GM21723 (cell line): ENCODE results near the gene MAP2K4.
"Not testable (repeated sequence)": the region's sequence is repeated elsewhere in the genome, so short reads cannot be mapped to it uniquely, and the experiment has no call there.

Experiments used
- ATAC-seq: cut with Tn5 transposase; IDR thresholded peaks from one replicate; pipeline ENCODE4 v1.9.1; 2021; ENCODE audit warnings: mild to moderate bottlenecking, moderate library complexity; ENCODE audit not compliant: unreplicated experiment

MAP2K4 gene

DNA sequence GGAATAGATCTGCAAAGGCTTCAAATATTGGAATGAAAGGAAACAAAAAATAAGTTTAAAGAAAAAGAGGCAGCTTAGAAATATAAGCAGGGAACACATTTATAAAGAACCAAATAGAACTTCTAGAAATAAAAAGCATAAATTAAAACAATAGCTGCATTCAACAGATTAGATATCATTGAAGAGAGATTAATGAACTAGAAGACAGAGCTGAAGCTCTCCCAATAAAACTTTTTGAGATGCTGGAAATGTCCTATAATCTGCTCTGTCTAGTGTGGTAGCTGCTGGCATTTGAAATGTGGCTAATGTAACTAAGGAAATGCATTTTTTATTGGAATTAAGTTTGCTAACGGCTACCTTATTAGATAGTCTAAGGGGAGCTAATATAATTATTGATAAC lies 115.6 kb downstream of the MAP2K4 start:
- ATAC-seq = no peak

DNA sequence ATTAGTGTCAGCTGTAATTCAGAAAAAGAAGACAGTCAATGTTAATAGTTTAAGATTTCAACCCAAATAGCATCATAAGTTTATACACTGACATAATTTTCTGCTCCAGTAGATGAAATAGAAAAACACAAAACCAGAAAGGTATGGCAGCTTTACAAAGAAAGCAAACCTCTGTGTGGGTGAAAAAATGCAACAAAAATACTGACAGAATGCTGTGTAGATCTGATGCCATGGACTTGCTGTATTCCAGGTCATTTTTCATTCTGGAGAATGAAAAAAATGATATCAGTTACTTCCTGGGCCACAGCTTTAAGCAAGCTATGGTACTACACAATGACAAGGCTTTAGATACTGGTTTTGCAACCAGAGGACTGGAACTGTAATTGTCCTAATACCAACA lies 116.0 kb downstream of the MAP2K4 start:
- ATAC-seq = no peak

DNA sequence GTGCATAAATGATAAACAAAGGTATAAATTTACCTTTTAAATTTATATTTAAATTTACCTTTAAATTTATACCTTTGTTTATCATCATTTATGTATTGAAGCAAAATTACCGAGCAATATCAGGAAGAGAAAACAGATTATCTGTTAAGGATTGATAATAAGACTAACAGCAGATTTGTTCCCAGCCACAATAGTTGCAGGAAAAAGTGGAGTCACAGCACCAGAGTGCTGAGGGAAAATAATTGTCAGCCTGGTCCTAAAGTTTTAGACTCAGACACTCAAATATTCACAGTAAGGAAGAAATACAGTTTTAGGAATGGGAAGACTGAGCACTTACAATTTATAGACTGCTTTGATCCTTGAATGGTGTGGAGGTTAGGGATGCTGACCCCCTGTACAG lies 117.2 kb downstream of the MAP2K4 start:
- no peak for ATAC-seq

DNA sequence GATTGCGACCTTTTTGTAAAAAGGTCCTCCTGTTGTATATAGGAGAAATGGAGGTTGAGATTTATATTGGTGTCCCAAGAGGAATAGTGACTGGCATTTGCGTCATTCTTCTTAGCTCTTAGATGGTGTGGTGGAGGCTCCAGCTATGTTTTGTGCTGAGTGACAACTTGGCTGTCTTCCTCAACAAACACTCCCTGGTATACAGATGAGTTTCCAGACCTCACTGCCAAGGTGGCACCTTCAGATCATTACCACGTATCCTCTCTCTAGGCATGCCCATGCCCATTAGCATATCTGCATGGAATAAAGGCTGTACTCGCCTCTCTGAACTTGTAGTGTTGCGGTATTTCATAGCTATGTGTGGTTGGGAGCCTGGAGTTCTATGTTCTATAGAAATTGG lies 120.0 kb downstream of the MAP2K4 start:
- no peak for ATAC-seq

DNA sequence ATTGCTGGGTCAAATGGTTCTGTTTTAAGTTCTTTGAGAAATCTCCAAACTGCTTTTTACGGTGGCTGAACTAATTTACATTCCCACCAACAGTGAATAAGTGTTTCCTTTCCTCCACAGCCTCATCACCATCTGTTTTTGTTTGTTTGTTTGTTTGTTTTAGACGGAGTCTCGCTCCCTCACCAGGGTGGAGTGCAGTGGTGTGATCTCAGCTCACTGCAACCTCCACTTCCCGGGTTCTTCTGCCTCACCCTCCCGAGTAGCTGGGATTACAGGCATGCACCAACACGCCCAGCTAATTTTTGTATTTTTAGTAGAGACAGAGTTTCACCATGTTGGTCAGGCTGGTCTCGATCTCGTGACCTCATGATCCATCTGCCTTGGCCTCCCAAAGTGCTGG lies 141.5 kb downstream of the MAP2K4 start:
- ATAC-seq = not testable (repeated sequence)

DNA sequence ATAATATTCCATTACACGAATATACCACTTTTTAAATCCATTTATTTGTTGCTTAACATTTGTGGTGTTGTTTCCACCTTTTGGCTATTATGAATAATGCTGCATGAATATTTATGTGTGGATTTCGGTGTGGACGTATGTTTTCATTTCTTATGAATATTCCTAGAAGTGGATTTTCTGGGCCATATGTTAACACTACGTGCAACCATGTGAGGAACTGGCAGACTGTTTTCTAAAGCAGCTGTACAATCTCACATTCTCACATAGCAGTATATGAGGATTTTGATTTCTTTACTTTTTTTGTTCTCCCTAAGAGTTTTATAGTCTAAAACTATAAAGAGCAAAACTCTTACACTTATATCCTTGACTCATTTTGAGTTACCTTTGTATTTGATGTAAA lies 143.4 kb downstream of the MAP2K4 start:
- no peak for ATAC-seq

DNA sequence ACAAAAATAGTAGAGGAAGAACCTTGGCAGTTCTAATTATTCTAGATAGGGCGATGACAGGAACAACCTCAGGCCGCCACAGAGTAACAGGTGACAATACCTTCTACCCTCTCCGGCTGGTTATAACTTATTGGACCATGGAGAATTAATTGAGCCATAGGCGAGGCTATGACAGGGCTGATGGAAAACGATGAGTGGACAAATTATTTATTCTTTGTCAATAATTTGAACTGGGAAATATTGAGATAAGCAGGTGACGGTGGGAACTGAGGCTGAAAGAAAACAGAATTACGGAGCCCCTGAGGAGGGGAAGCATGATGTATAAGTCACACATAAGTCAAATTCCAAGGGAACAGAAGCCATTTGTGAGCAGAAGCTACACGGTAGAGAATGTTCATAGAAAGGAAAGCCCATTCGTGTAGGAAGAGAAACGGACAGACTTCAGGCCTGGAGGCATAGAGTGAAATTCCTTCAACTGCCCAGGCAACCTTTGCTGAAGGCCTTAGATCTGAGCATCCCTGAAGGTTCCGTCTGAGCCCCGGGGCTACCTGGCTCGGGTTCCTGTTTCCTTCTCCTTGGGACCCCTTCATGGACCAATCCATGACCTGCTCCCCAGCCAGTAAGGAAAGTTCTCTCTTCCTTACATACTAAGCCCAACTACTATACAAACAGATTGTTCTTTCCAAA lies 158.1 kb downstream of the MAP2K4 start:
- no peak for ATAC-seq

DNA sequence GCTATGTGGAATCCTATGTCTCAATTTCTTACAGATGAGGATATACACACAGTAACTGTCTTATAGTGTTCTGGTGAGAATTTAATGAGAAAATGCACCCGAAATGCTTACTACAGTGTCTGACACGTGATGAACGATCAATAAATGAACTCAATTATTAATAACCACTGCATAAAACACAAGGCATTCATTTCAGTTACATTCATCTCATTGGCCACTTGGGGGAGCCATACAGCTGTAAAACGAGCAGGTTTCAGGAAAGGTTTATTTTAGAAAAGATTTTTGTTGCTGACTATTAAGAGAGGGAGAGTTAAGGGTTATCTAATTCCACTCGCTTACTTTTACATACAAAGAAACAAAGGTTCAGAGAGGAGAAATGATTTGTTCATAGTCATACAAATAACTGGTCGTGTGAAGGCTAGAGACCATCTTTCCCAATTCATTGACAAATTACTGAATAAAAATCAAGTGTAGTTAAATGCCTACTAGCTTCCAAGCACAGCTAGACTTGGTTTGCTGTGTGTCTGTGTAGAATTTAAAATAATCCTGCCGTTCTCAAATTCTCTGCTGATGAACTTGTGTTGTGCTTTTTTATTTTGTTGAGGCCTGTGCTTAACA lies 160.1 kb downstream of the MAP2K4 start:
- ATAC-seq = no peak

DNA sequence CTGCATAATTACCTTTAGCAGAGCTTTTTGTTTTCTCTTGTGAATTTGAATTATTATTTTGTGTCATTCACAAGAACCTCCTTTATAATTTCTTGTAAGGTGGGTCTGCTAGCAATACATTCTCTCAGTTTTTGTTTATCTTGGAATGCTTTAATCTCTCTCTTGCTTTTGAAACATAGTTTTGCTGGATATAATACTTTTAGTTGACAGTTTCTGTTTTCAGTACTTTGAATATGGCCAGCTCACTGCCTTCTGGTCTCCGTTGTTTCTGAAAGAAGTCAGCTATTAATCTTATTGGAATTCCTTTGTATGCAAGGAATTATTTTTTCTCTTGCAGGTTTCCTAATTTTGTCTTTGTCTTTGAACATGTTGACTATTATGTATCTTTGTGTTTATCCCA lies 167.0 kb downstream of the MAP2K4 start:
- no peak for ATAC-seq

DNA sequence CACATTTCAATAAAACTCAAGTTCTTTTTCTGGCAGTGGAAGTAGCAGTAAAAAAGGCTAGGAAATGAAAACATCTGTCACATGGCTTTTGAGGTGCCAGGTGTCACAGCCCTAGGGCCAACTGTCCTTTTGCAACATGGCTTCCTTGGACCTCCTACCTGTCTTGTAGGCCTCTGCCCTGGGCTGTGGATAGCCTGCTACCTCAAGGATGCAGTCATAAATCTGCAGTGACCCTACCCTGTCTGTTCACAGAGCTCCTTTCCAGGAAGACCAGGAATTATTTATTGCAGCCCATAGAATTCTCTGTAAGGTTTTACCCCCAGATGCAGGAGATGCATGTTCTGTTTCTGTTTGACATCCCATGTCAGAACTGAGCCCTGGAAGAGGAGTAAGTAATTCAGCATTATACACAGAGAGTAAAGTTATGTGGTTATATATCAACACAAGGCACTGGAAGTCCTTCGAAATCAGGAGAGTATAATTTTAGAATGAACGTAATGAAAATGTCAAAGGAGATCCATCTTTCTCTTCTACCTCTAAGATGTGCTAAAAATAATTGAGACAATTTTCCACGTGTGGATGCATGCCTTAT lies 172.6 kb downstream of the MAP2K4 start:
- ATAC-seq = no peak
